ENCODE data around the gene APOLD1. TPM values are rescaled to one million over a fixed set of nuclear protein-coding genes. Genes with fewer than 3 reads are reported as not detected.
A peak's percentile ranks its signal among the peaks of the same experiment; 100 is the strongest.

APOLD1 gene
- polyA plus RNA-seq, 4 donors: 0.22 to 29.9 (median 4.8) TPM

DNA sequence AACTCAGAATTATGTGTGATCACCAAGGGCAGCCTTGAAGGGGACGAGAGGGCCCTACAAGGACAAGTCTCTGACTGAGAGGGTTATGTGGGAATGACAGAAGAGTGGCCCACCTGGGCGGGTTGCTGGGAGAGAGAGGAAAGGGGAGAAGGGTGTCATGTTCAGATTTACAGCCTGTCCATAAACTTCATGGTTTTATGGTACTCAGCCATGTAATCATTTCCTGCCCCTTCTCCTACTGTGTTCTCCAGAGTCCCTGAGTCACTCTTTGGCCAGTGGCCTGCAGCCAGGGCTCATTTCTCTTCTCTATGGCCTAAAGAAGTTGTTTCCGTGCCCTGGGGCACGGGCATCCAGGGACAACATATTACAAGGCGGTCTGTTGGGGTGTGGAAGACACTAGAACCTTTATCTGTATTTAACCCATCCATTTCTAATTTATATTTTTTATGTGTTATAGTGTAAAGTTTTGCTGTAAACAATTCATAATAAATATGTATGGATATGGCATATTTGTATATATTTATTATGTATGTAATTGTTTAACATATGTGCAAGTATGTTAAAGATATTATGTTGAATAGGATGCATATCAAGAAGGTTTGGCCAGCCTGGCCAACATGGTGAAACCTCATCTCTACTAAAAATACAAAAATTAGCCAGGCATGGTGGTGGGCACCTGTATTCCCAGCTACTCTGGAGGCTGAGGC lies 54.6 kb downstream of the APOLD1 start:
- WGBS, 3 donors: 13 to 61% (median 34%) methylated on average over 5 of the region's 5 CpGs
- Histone ChIP-seq H3K27me3 (ENCODE audit: control insufficient read depth in 3 of 3, insufficient read depth in 3 of 3, low read length in 3 of 3) (no peaks in the 10 kb centered on the region), H3K4me1 (ENCODE audit: control insufficient read depth in 3 of 3, insufficient read depth in 2 of 3, low read depth in 1 of 3, low read length in 2 of 3) (peaks cover 5 to 47% (median 7%) of the 10 kb centered on the region in 3 donors), H3K27ac (ENCODE audit: low read depth in 1 of 3, low read length in 2 of 3) (peak overlapping the region; percentile 27 to 62 (median 53)), H3K4me3 (ENCODE audit: low read depth in 1 of 3, low read length in 3 of 3) (no peak overlapping the region), H3K9me3 (ENCODE audit: control insufficient read depth in 2 of 2, insufficient read depth in 1 of 2, low read depth in 1 of 2, low read length in 1 of 2) (no peaks in the 10 kb centered on the region), H3K36me3 (ENCODE audit: control insufficient read depth in 3 of 3, insufficient read depth in 2 of 3, low read depth in 1 of 3, low read length in 3 of 3) (peaks cover 0 to 6% (median 0%) of the 10 kb centered on the region in 3 donors)
- FAIRE-seq (no peak), DNase-seq (peak; percentile 89)

DNA sequence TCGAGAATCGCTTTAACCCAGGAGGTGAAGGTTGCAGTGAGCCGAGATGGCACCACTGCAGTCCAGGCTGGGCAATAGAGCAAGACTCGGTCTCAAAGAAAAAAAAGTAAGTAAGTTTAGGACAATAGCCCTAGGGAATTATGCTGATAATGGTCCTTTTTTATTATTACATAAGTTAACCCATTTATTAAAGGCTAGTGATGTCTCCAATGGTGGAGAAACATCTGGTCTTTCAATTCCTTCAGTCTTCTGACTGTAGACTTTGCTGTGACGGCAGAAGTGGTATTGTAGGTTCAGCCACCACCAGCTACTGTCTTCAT lies 55.1 kb downstream of the APOLD1 start:
- Histone ChIP-seq H3K4me1 (ENCODE audit: control insufficient read depth in 3 of 3, insufficient read depth in 2 of 3, low read depth in 1 of 3, low read length in 2 of 3) (peaks cover 5 to 43% (median 6%) of the 10 kb centered on the region in 3 donors), H3K27me3 (ENCODE audit: control insufficient read depth in 3 of 3, insufficient read depth in 3 of 3, low read length in 3 of 3) (no peaks in the 10 kb centered on the region), H3K36me3 (ENCODE audit: control insufficient read depth in 3 of 3, insufficient read depth in 2 of 3, low read depth in 1 of 3, low read length in 3 of 3) (peaks cover 0 to 6% (median 0%) of the 10 kb centered on the region in 3 donors), H3K9me3 (ENCODE audit: control insufficient read depth in 2 of 2, insufficient read depth in 1 of 2, low read depth in 1 of 2, low read length in 1 of 2) (no peaks in the 10 kb centered on the region), H3K27ac (ENCODE audit: low read depth in 1 of 3, low read length in 2 of 3) (peak overlapping the region in 2 of 3 donors; percentile 27 to 29), H3K4me3 (ENCODE audit: low read depth in 1 of 3, low read length in 3 of 3) (no peak overlapping the region)
- no peak for FAIRE-seq
- no peak for DNase-seq
- WGBS, 3 donors: 85 to 90% (median 85%) methylated on average over 5 of the region's 5 CpGs

Other genes with a start within 250 kb of the APOLD1 start
- gene DUSP16, start 222.8 kb upstream of the APOLD1 start, polyA plus RNA-seq: 10 to 100 TPM; 22.5 to 83.4 (median 30.1) TPM
- 10 to 100 TPM; 16.9 to 37.2 (median 23.4) TPM for gene CREBL2, start 173.8 kb upstream of the APOLD1 start, polyA plus RNA-seq
- under 1 TPM in 2 of 4 donors, not detected in 2; 0.59 to 0.95 TPM for gene GPR19, start 89.5 kb upstream of the APOLD1 start, polyA plus RNA-seq
- gene CDKN1B, start 68.3 kb upstream of the APOLD1 start, polyA plus RNA-seq: 10 to 100 TPM; 33.8 to 80.1 (median 50.2) TPM
- 10 to 100 TPM; 25.5 to 52.7 (median 33.6) TPM for gene DDX47, start 27.7 kb downstream of the APOLD1 start, polyA plus RNA-seq
- gene GPRC5A, start 105.9 kb downstream of the APOLD1 start, polyA plus RNA-seq: 10 to 100 TPM; 13.2 to 29.9 (median 22.2) TPM
- gene GPRC5D, start 166.5 kb downstream of the APOLD1 start, polyA plus RNA-seq: 1 to 10 TPM in 1 of 4 donors, under 1 TPM in 1, not detected in 2; 0.22 to 1.4 TPM
- 100 to 1,000 TPM; 214 to 642 (median 428) TPM for gene HEBP1, start 214.6 kb downstream of the APOLD1 start, polyA plus RNA-seq

Data from small intestine (tissue), 7 donors.